Keratinocyte (primary cell): ENCODE results near the gene QSOX2. TPM values are rescaled to one million over a fixed set of nuclear protein-coding genes. Genes with fewer than 3 reads are reported as not detected.
A peak's percentile ranks its signal among the peaks of the same experiment; 100 is the strongest.

ENCODE experiments used
- DNase-seq: peaks from one replicate; pipeline ENCODE4 v3.0.0-alpha.2; 2011; ENCODE audit warnings: low read depth, missing footprints, low spot score
- FAIRE-seq: peaks from 2 replicates; lab custom pipeline; 2011; peaks lifted over from hg19 to GRCh38; lab: Jason Lieb, UNC
- H2AFZ ChIP-seq: 2 replicates; pipeline ENCODE4 v1.6.0; 2012; ENCODE audit warnings: low read length, control low read depth, inconsistent platforms; ENCODE audit not compliant: control insufficient read depth
- H3K27ac ChIP-seq: 2 replicates; pipeline ENCODE4 v1.5.1; 2011; ENCODE audit warnings: low read length; ENCODE audit not compliant: control insufficient read depth, insufficient read depth
- H3K27me3 ChIP-seq: 3 replicates; pipeline ENCODE4 v1.6.0; 2011; ENCODE audit warnings: low read length; ENCODE audit not compliant: control insufficient read depth, insufficient read depth; ENCODE audit errors: extremely low read depth
- H3K36me3 ChIP-seq, 2 experiments: 2 replicates in 1 of 2; 3 replicates in 1 of 2; pipeline ENCODE4 v1.5.1; 2011; ENCODE audit warnings: low read length in 2 of 2, mild to moderate bottlenecking in 1 of 2; ENCODE audit not compliant: control insufficient read depth in 2 of 2, insufficient read depth in 2 of 2; ENCODE audit errors: extremely low read depth in 1 of 2
- H3K4me1 ChIP-seq: 3 replicates; pipeline ENCODE4 v1.5.1; 2011; ENCODE audit warnings: low read length; ENCODE audit not compliant: control insufficient read depth, insufficient read depth; ENCODE audit errors: extremely low read depth
- H3K4me2 ChIP-seq: 3 replicates; pipeline ENCODE4 v1.6.0; 2011; ENCODE audit warnings: low read depth, low read length; ENCODE audit not compliant: control insufficient read depth, insufficient read depth; ENCODE audit errors: extremely low read depth
- H3K4me3 ChIP-seq, 3 experiments: fragments of 200-600 bp in 1 of 3; sonication (generic) in 1 of 3; 2 replicates in 2 of 3; 3 replicates in 1 of 3; pipeline ENCODE4 v1.5.1; 2011 to 2016; ENCODE audit warnings: low read length in 3 of 3, mild to moderate bottlenecking in 3 of 3, control low read depth in 2 of 3, inconsistent platforms in 1 of 3, low read depth in 1 of 3, mixed read lengths in 1 of 3, mixed run types in 1 of 3, moderate library complexity in 1 of 3; ENCODE audit not compliant: control insufficient read depth in 2 of 3, insufficient read depth in 2 of 3; ENCODE audit errors: extremely low read depth in 1 of 3
- H3K79me2 ChIP-seq: 2 replicates; pipeline ENCODE4 v1.6.0; 2012; ENCODE audit warnings: low read length; ENCODE audit not compliant: control insufficient read depth, insufficient read depth
- H3K9ac ChIP-seq: 3 replicates; pipeline ENCODE4 v1.6.0; 2011; ENCODE audit warnings: low read length; ENCODE audit not compliant: control insufficient read depth, insufficient read depth; ENCODE audit errors: extremely low read depth
- H3K9me1 ChIP-seq: 3 replicates; pipeline ENCODE4 v1.6.0; 2011; ENCODE audit warnings: low read length; ENCODE audit not compliant: control insufficient read depth, insufficient read depth; ENCODE audit errors: extremely low read depth
- H3K9me3 ChIP-seq: 2 replicates; pipeline ENCODE4 v1.5.1; 2012; ENCODE audit warnings: low read depth, low read length; ENCODE audit not compliant: control insufficient read depth
- H4K20me1 ChIP-seq: 3 replicates; pipeline ENCODE4 v1.6.0; 2011; ENCODE audit warnings: low read length; ENCODE audit not compliant: control insufficient read depth, insufficient read depth; ENCODE audit errors: extremely low read depth
- EZH2 ChIP-seq: IDR thresholded peaks from one replicate; pipeline ENCODE4 v1.6.1; 2012; ENCODE audit warnings: inconsistent platforms, mild to moderate bottlenecking, low read length, moderate library complexity
- dilution Hi-C: fragments of 300-500 bp; cut with MboI; formaldehyde crosslinking; loops from one replicate; pipeline ENCODE4 v1.7.0; 2020; ENCODE audit warnings: low sequenced_read_pairs; ENCODE audit not compliant: extremely low pct_ligation_motif_present
- polyA plus RNA-seq, 5 experiments: library from polyadenylated mRNA; depleted of rRNA in 3 of 5; stranded (reverse) in 3 of 5; stranded (forward) in 1 of 5; unstranded in 1 of 5; fragments of >200 nt; gene quantifications; 1 replicate in 1 of 5; 2 replicates in 3 of 5; 3 replicates in 1 of 5; pipeline versions ENCODE4 v1.2.1 to v1.2.3, GENCODE V29; 2011 to 2012; ENCODE audit warnings: missing spikeins in 2 of 5, low read depth in 1 of 5, low replicate concordance in 1 of 5
- TF ChIP-seq, protein P1 (sequence below), 3 experiments: IDR thresholded peaks in 1 of 3; conservative IDR thresholded peaks in 1 of 3; optimal IDR thresholded peaks in 1 of 3; 2 replicates in 2 of 3; 3 replicates in 1 of 3; pipeline versions ENCODE3 to v1.5.1; 2011; ENCODE audit warnings: low read length in 3 of 3, mild to moderate bottlenecking in 3 of 3, moderate library complexity in 2 of 3, control low read depth in 1 of 3, inconsistent platforms in 1 of 3; ENCODE audit not compliant: insufficient read depth in 2 of 3; ENCODE audit errors: extremely low read depth in 1 of 3

QSOX2 gene
- polyA plus RNA-seq, 1 donor (not counting 4 experiments of a cell fraction or from before 2014, with no cell fraction given): 11.9 TPM

DNA sequence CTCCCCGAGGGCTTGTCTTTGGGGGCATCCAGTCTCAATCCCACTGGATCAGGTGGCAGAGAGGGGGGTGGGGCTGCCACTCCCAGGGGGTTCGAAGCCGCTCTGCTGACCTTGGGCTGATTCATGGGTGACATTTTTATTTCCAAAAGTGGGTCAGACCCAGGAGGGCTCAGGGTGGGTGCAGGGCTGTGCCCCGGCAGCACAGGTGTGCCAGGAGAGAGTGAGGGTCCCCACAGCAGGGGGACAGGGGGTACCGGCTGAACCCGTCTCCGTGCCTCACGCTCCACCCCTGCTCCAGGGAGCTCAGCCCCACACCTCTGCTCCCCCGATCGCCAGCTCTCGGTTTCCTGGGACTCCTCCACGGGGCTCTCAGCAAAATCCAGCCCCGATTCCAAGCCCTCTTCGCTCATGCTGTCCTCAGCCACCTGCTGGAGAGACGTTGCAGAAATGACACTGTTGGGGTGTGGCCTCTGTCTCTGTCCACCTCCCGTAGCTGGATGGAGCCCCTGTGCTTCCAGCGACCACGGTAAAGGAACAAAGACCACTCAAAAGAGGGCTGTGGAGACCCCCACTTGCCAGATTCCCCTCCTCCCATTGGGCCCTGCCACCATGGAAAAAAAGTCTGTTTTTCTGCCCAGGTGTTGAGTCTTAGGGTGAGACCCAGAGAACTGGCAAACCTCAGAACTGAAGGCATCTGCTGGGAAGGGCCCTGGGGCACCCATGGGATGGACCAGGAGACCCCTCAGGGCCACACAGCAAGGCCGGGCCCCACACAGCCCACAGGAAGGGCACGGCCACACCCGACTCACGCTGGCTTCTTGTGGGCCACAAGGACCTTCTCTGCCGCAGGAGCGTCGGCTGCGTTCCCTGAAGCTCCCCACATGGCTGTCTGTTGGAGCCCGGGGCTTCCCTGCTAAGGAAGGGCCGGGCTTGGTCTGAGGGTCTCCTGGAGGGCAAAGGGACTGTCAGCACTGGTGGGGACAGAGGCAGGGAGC is 10.6 kb upstream of the QSOX2 start:
- FAIRE-seq (no peak), DNase-seq (no peak)
- TF ChIP-seq EZH2: no peak
- TF ChIP-seq, protein P1, sequence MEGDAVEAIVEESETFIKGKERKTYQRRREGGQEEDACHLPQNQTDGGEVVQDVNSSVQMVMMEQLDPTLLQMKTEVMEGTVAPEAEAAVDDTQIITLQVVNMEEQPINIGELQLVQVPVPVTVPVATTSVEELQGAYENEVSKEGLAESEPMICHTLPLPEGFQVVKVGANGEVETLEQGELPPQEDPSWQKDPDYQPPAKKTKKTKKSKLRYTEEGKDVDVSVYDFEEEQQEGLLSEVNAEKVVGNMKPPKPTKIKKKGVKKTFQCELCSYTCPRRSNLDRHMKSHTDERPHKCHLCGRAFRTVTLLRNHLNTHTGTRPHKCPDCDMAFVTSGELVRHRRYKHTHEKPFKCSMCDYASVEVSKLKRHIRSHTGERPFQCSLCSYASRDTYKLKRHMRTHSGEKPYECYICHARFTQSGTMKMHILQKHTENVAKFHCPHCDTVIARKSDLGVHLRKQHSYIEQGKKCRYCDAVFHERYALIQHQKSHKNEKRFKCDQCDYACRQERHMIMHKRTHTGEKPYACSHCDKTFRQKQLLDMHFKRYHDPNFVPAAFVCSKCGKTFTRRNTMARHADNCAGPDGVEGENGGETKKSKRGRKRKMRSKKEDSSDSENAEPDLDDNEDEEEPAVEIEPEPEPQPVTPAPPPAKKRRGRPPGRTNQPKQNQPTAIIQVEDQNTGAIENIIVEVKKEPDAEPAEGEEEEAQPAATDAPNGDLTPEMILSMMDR (optimal IDR thresholded peaks at IDR 0.05 in 1 of 3, IDR thresholded peaks at IDR 0.05 in 1 of 3, conservative IDR thresholded peaks at IDR 0.05 in 1 of 3; ENCODE audit: extremely low read depth in 1 of 3, insufficient read depth in 2 of 3, low read length in 3 of 3): peak in 2 of 3 experiments; percentile 14 to 36
- Histone ChIP-seq H3K9me1 (no peaks in the 10 kb centered on the region), H4K20me1 (no peaks in the 10 kb centered on the region), H3K4me3 (no peak overlapping the region), H3K4me2 (no peak overlapping the region), H3K27me3 (peaks cover 38% of the 10 kb centered on the region), H3K9ac (no peak overlapping the region), H3K9me3 (no peaks in the 10 kb centered on the region), H3K27ac (no peak overlapping the region), H3K36me3 (no peaks in the 10 kb centered on the region), H3K79me2 (no peaks in the 10 kb centered on the region), H3K4me1 (peaks cover 3% of the 10 kb centered on the region), H2AFZ (no peak overlapping the region)
- dilution Hi-C loops: no loop called here

- no peaks in the 10 kb centered on the region for H4K20me1 ChIP-seq
- H3K27ac ChIP-seq: no peak overlapping the region
- no peak overlapping the region for H2AFZ ChIP-seq
- H3K9me3 ChIP-seq: no peaks in the 10 kb centered on the region
- FAIRE-seq: no peak
- peaks cover 3% of the 10 kb centered on the region for H3K4me1 ChIP-seq
- no peak overlapping the region for H3K9ac ChIP-seq
- no peaks in the 10 kb centered on the region for H3K79me2 ChIP-seq
- TF ChIP-seq, protein P1 (optimal IDR thresholded peaks at IDR 0.05 in 1 of 3, IDR thresholded peaks at IDR 0.05 in 1 of 3, conservative IDR thresholded peaks at IDR 0.05 in 1 of 3; ENCODE audit: extremely low read depth in 1 of 3, insufficient read depth in 2 of 3, low read length in 3 of 3): no peak
- no peak for TF ChIP-seq EZH2
- dilution Hi-C loops: no loop called here
- H3K9me1 ChIP-seq: no peaks in the 10 kb centered on the region
- H3K4me3 ChIP-seq: no peak overlapping the region
- no peak overlapping the region for H3K4me2 ChIP-seq
- H3K27me3 ChIP-seq: peaks cover 30% of the 10 kb centered on the region
- no peaks in the 10 kb centered on the region for H3K36me3 ChIP-seq
- no peak for DNase-seq
Observed at GRCh38 chr9:136255166-136255538, 9.5 kb upstream of the QSOX2 start.
